Neural progenitor cell (in vitro differentiated cells): ENCODE data around the gene METTL4.

Source experiments
- EZH2phosphoT487 ChIP-seq: fragments of 200-600 bp; sonication (generic); IDR thresholded peaks from 2 replicates; pipeline ENCODE4 v1.6.1; 2017; ENCODE audit warnings: antibody characterized with exemption
- TF ChIP-seq, protein P1 (sequence below): fragments of 200-600 bp; sonication (generic); IDR thresholded peaks from 2 replicates; pipeline ENCODE4 v1.5.1; 2017; ENCODE audit warnings: antibody characterized with exemption, mild to moderate bottlenecking

DNA sequence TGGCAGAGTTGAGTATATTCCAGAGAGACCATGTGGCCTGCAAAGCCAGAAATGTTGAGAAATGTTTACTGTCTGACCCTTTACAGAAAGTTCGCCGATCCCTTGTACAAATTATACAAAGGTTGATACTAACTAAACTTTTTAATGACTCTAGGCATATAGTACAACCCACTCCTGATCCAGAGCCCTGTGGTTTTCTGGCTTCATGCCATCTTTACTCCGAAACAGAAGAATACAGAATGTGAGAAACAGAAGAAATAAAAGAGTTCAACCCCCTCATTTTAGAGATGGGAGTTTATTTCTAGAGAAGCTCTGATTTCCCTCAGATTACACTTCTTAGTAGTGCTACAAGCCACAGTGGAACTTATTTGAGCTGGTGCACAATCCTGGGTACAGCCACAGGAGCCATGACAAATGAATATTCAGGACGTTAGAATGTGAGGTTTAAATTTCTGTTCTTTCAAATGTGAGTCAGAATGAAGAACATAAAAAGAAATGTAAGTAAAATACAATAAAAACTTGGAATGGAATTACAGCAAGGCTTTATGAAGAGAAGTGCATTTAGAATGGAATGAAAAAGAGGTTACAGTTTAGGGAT, 46.2 kb upstream of the METTL4 start:
- TF ChIP-seq, protein P1, sequence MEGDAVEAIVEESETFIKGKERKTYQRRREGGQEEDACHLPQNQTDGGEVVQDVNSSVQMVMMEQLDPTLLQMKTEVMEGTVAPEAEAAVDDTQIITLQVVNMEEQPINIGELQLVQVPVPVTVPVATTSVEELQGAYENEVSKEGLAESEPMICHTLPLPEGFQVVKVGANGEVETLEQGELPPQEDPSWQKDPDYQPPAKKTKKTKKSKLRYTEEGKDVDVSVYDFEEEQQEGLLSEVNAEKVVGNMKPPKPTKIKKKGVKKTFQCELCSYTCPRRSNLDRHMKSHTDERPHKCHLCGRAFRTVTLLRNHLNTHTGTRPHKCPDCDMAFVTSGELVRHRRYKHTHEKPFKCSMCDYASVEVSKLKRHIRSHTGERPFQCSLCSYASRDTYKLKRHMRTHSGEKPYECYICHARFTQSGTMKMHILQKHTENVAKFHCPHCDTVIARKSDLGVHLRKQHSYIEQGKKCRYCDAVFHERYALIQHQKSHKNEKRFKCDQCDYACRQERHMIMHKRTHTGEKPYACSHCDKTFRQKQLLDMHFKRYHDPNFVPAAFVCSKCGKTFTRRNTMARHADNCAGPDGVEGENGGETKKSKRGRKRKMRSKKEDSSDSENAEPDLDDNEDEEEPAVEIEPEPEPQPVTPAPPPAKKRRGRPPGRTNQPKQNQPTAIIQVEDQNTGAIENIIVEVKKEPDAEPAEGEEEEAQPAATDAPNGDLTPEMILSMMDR = no peak
- TF ChIP-seq EZH2phosphoT487 = no peak
